Skeletal muscle cell (primary cell): ENCODE results near the gene SMIM29.

Experiments
- DNase-seq: peaks from one replicate; pipeline ENCODE4 v3.0.0-alpha.2; 2010; ENCODE audit warnings: low read depth
- H3K4me3 ChIP-seq: 2 replicates; pipeline ENCODE4 v1.5.1; 2011; ENCODE audit warnings: low read depth, mild to moderate bottlenecking, control low read depth, low read length, moderate library complexity

The SMIM29 gene

GRCh38 chr6:34242252-34243130, 6.3 kb downstream of the SMIM29 start:
- DNase-seq = no peak
- H3K4me3 ChIP-seq = no peak overlapping the region

DNA sequence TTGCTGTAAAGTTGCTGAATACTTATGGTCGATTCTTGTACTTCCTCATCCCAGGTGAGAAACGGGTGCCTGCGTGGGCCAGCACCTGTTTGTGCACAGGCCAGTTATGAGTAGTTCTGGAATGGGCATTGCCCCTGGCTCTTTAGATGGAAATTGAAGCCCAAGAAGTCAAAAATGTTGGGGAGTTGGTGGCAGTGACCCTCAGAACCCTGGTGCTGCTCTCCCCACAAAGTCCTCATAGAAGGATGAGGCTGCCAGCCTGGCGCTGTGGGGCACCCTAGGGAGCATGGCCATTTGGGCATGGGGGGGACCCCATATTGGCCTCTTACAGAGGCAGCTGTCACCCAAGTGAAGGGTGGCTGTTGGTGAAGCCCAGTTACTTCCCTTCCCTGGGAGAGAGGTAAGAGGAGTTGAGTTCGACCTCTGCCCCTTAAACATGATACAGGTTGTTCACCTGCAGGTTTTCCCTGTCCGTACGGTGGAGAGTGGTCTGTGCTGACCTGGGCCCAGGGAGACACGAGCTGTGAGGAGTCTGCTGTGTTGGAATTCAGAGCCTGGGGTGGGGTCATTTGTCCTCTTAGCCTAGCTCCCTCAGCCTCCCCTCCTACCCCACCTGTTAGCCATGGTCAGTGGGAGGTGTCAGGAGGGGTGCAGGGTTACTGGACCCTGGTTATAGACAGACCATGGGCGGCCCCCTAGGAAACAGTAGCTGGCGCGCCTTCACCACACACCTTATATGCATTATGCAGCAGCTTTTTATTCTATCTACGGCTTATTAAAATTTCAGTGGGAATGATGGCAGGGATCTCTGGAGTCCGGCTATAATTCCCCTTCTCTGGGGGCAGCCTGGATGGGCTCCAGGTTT, 7.2 kb downstream of the SMIM29 start:
- H3K4me3 ChIP-seq = no peak overlapping the region

DNA sequence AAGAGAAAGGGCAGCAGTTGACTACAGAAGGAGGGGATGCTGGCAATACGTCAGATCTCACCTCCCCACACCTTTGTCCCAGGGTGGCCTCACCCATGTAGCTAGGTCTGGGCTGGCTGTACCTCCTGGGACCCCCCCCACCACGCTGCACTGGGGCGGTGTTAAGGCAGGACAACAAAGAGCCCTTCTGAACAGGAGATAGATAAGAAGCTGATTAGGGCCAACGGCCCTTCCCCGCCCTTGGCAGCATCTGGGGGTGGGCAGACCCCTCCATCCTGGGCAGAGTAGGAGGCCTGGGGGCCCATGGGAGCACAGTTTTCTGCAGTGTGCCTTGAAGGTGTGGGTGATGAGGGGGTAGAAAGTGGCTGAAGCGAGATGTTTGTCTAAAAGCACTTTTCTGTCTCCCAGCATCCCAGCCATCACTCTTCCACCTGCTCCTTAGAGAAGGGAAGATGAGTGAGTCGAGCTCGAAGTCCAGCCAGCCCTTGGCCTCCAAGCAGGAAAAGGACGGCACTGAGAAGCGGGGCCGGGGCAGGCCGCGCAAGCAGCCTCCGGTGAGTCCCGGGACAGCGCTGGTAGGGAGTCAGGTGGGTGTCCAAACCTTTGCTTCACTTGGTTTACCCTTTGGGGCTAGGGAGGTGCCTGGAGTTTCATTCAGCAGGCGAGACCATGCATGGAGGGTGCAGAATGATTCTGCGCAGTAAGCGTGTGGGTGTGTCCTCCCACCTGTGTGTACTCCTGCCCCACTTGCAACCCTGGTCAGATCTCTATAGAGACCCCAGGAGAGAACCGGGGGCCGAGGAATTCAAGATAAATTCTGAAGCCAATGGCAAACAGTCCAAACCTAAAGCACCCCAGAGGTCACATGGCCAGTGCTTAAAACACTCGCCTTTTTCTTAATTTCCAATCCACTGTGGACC, 8.2 kb downstream of the SMIM29 start:
- no peak for DNase-seq
- no peak overlapping the region for H3K4me3 ChIP-seq

More for the DNA sequence above, 7.2 kb downstream of the SMIM29 start:
- no peak for DNase-seq

- H3K4me3 ChIP-seq = no peak overlapping the region
Observed at GRCh38 chr6:34239893-34240292, 8.9 kb downstream of the SMIM29 start.

GRCh38 chr6:34239500-34239825, 9.3 kb downstream of the SMIM29 start:
- H3K4me3 ChIP-seq = no peak overlapping the region
- no peak for DNase-seq

More at GRCh38 chr6:34239893-34240292, 8.9 kb downstream of the SMIM29 start:
- no peak for DNase-seq

- no peak for DNase-seq
- H3K4me3 ChIP-seq = peak overlapping the region; percentile 83
Observed at GRCh38 chr6:34238585-34239499, 10.0 kb downstream of the SMIM29 start.

DNA sequence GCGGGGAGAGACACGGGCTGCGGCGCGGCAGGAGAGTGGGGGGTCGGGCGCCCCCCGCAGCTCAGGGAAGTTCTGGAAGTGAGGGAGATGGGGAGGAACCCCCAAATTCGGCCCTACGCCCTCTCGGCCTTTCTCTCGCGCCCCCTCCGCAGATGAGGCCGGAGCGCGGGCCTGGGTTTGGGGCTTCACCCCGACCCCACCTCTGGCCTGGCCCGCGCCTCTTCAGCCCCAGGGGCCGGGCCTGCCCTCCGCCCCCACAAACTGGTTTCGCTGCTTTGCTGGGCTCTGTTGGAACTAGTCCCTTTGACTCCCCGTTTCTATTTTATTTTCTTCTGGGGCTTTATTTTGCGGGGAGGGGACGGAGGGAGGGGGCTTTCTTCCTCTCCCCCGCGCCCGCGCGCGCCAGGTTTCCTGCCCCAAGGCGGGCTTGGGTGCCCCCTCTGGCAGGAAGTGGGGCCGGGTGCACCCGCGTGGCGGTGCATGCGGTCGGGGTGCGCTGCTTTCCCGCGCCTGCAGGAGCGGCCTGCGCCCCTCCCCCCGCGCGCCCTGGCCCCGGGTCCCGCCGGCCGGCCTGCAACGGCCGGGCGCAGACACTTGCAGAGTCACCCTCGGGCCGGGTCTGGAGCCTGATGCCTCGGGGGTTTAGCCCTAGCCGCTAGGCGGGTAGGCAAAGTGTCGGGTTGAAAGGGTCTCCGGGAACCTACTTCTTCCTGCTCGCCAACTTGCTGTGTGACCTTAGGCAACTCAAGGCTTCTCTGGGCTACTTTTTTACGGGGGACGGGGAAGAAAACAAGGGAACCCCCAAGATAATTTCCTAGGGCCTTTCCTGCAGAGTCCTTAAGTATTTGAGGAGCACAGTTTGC, 10.9 kb downstream of the SMIM29 start:
- DNase-seq = no peak

DNA sequence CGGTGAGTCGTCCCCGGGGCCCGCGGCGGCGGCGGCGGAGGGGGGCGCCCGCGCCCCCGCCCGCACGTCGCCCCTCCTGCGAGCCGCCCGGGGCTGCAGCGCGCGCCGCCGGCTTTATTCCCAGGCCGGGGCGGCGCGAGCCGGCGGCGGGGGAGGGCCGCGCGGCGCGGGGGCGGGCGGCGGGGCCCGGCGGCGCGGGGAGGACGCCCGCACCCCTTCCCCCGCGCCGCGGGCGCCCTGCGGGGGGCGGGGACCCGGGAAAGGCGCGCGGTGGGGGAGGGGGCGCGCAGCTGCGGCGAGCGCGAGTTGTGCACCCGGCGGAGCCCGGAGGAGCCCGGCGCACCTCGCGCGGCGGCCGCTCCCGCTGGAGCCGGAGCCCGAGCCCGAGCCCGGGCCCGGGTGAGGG, 11.5 kb downstream of the SMIM29 start:
- no peak for DNase-seq
- peak overlapping the region; percentile 83 for H3K4me3 ChIP-seq

More for the DNA sequence above, 10.9 kb downstream of the SMIM29 start:
- peak overlapping the region; percentile 83 for H3K4me3 ChIP-seq

GRCh38 chr6:34236443-34237315, 12.1 kb downstream of the SMIM29 start, which contains the start of gene HMGA1:
TSS of gene HMGA1 (plus strand) at chr6:34236873. CDS start at chr6:34240781, 3,908 bp downstream.
- H3K4me3 ChIP-seq = peak within 1 kb of the TSS; percentile 83
- peak; percentile 39 for DNase-seq

- no peak for DNase-seq
- H3K4me3 ChIP-seq = peak overlapping the region; percentile 63
Observed at GRCh38 chr6:34236131-34236442, 12.7 kb downstream of the SMIM29 start.

DNA sequence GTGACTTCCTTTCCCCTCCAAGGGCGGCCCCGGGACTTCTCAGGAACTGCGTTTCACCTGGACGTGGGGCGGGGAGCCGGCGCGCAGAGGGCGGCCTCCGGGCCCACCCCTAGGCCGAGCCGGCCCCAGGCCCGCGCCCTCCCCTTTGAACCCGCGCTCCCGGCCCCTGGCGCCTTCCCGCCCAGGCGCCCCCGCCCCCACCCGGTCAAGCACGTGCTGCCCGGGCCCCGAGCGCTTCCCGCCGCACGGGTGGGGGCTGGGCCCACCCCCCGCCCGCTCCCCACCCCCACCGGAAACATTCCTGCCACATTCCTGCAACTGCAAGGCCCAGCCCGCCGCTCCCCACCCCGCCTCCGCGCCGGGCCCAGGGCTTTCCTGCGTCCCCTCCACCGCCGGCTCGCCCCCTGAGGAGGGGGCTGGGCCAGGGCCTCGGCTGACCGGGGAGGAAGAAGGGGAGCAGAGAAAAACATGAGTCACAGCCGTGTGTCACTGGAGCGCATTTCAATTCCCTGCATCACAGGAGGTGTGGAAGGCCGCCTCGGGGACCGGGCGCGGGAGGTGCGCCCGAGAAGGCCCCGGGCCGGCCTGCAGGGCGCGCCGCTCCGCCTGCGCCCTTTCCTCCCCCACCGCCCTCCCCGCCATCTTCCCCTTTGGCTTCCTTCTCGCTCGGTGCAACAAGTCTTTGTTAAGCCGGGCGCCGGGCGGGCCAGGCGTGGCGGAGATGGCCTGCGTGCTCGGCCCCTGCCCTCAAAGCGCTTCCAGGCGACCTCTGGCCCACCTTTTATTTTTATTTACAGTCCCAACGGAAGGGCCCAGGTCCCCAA, 13.3 kb downstream of the SMIM29 start:
- peak overlapping the region; percentile 63 for H3K4me3 ChIP-seq
- peak; percentile 49 for DNase-seq

DNA sequence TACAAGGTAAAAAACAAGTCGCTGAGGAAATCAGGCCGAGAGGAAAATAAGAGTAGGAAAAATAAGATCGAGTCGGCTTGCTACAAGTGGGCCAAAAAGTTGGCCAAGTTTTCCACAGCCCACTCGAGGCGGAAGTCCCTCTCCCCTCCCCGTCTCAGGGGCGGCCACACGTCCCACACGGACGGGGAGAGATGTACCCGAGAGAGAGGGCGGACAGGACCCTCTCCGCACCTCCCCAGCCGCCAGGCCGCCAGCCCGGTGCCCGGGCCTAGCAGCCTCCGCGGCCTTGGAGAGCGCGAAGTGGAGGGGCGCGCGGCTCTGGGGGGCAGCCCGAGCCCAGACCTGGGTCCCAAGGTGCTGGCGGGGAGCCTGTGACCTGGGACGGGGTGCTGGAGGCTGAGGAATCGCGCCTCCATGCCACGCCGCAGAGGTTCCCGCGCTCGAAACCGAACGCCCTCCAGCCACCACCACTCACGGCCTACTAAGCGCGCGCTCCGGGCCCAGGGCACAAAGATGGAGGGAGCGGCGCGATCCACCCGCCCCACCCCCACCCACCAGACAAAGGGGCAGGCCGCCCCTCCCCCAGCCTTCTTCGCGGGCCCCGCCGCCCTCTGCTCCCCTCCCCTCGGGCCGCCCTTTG, 14.0 kb downstream of the SMIM29 start:
- H3K4me3 ChIP-seq = no peak overlapping the region
- no peak for DNase-seq

DNA sequence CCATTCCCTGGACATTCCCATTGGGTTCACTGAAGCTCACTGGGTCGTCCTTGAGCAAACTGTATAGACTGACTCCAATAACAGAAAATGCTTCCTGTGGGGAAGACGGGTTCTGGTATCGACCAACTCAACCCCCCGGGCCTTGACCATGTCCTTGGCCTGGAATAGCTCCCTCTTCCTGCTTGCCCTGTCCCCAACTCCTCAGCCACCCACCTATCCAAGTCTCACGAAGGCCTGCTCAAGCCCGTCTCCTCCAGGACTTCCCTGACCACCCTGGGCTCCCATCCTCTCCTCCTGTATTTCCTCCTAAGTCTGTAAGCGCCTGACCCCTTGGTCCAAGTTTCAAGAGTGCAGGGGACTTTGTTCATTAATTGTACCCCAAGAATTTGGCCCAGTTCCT, 14.9 kb downstream of the SMIM29 start:
- DNase-seq = no peak
- no peak overlapping the region for H3K4me3 ChIP-seq

DNA sequence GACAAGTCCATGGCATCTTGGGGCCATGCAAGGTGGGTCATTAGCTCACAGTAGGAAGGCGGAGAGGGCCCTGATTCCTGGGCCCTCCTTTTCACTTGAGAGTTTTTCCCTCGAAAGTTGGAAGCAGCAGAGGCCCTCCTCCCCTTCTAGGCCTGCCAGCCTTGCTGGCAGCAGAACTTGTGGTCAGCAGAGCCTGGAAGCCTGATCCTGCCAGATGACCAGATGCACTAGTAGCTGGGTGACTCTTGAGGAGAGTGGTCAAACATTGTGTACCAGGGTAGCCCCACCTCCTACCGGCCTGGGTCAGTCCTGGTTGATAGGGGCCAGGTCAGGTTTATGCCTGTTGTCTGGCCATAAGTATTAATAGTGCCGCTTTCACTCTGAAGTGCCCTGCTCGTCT, 15.9 kb downstream of the SMIM29 start:
- no peak overlapping the region for H3K4me3 ChIP-seq
- DNase-seq = no peak

DNA sequence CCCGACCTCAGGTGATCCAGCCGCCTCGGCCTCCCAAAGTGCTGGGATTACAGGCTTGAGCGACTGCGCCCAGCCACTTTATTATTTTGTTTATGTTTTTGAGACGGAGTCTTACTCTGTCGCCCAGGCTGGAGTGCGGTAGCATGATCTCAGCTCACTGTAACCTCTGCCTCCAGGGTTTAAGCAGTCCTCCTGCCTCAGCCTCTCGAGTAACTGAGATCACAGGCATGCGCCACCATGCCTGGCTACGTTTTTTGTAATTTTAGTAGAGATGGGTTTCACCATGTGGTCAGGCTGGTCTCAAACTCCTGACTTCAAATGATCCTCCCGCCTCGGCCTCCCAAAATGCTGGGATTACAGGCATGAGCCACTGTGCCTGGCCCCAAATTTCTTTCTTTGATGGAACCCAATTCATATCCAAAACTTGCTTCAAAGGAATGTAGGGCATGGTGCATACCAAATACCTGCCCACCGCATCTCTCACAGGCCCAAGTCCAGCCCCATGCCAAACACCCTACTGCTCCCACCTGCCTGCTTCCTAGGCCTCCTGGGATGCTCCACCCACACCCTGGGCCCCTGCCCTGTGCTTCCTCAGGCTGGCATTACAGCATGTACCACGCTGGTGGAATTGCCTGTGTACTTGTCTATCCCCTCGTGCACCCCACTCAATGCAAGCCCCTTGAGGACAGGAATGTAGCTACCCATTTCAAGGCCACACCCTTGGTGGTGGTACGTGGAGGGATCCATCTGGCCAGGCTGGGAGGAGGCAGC, 17.1 kb downstream of the SMIM29 start:
- DNase-seq = no peak

More for the DNA sequence above, 17.1 kb downstream of the SMIM29 start:
- H3K4me3 ChIP-seq = no peak overlapping the region
